HFFc6 (cell line): ENCODE results near the gene TRIM15. TPM values are rescaled to one million over a fixed set of nuclear protein-coding genes. Genes with fewer than 3 reads are reported as not detected.

Source experiments
- DNase-seq: peaks from one replicate; pipeline ENCODE4 v3.0.0-alpha.2; 2018
- H3K27ac Mint-ChIP-seq: 2 replicates; pipeline ENCODE4 v1.8.0; 2020; ENCODE audit warnings: mild to moderate bottlenecking, mixed read lengths
- H3K27me3 Mint-ChIP-seq: 2 replicates; pipeline ENCODE4 v1.8.0; 2021; ENCODE audit warnings: mild to moderate bottlenecking, moderate library complexity, mixed read lengths; ENCODE audit not compliant: insufficient read depth
- H3K36me3 Mint-ChIP-seq: 2 replicates; pipeline ENCODE4 v1.8.0; 2021; ENCODE audit warnings: low read depth, mixed read lengths
- H3K4me1 Mint-ChIP-seq: 2 replicates; pipeline ENCODE4 v1.8.0; 2020; ENCODE audit warnings: low read depth, mixed read lengths
- H3K4me3 Mint-ChIP-seq: 2 replicates; pipeline ENCODE4 v1.8.0; 2020; ENCODE audit warnings: mild to moderate bottlenecking, moderate library complexity, mixed read lengths
- H3K9me3 Mint-ChIP-seq: 2 replicates; pipeline ENCODE4 v1.8.0; 2020; ENCODE audit warnings: mild to moderate bottlenecking, mixed read lengths
- CTCF ChIP-seq: fragments of 200-600 bp; sonication (generic); IDR thresholded peaks from 2 replicates; pipeline ENCODE4 v1.5.0; 2021; ENCODE audit warnings: antibody characterized with exemption, mild to moderate bottlenecking
- total RNA-seq, 6 experiments: library from RNA; stranded (reverse); fragmentation: NEBNext Ultra II Directional; extraction: Animal tissue kit (Norgen Biotek cat#: 25700); gene quantifications; 2 replicates in 1 of 6; 3 replicates in 5 of 6; pipeline ENCODE4 v1.2.3, GENCODE V29; 2021

Gene TRIM15
- total RNA-seq, 6 experiments from 2014 or later: not detected

GRCh38 chr6:30154061-30154460 is 9.3 kb upstream of the TRIM15 start:
- no peaks in the 10 kb centered on the region for H3K36me3 Mint-ChIP-seq
- H3K27me3 Mint-ChIP-seq: peaks cover 30% of the 10 kb centered on the region
- no peak for TF ChIP-seq CTCF
- DNase-seq: no peak
- H3K27ac Mint-ChIP-seq: no peak overlapping the region
- H3K4me1 Mint-ChIP-seq: peaks cover 33% of the 10 kb centered on the region
- H3K9me3 Mint-ChIP-seq: no peaks in the 10 kb centered on the region
- no peak overlapping the region for H3K4me3 Mint-ChIP-seq

- peak; percentile 82 for DNase-seq
- peaks cover 33% of the 10 kb centered on the region for H3K4me1 Mint-ChIP-seq
- H3K27ac Mint-ChIP-seq: peak overlapping the region; percentile 35; the same call in 1 of the 2 replicates
- no peaks in the 10 kb centered on the region for H3K36me3 Mint-ChIP-seq
- peaks cover 32% of the 10 kb centered on the region for H3K27me3 Mint-ChIP-seq
- peak overlapping the region; percentile 24 for H3K4me3 Mint-ChIP-seq
- H3K9me3 Mint-ChIP-seq: no peaks in the 10 kb centered on the region
- TF ChIP-seq CTCF: 0 out of 2 replicates have a peak, but pooled peaks have one; percentile 7
Measured at GRCh38 chr6:30154709-30155519, 8.4 kb upstream of the TRIM15 start.

- Mint-ChIP-seq H3K36me3 (no peaks in the 10 kb centered on the region), H3K4me3 (peak overlapping the region; percentile 23; the same call in 1 of the 2 replicates), H3K27ac (no peak overlapping the region), H3K27me3 (peaks cover 29% of the 10 kb centered on the region), H3K9me3 (no peaks in the 10 kb centered on the region), H3K4me1 (peaks cover 33% of the 10 kb centered on the region)
- no peak for DNase-seq
- no peak for TF ChIP-seq CTCF
Measured at GRCh38 chr6:30155520-30156261, 7.7 kb upstream of the TRIM15 start.

- DNase-seq: no peak
- Mint-ChIP-seq H3K4me3 (peak overlapping the region; percentile 23; the same call in 1 of the 2 replicates), H3K4me1 (peaks cover 33% of the 10 kb centered on the region), H3K27me3 (peaks cover 25% of the 10 kb centered on the region), H3K27ac (no peak overlapping the region), H3K36me3 (no peaks in the 10 kb centered on the region), H3K9me3 (no peaks in the 10 kb centered on the region)
- no peak for TF ChIP-seq CTCF
Measured at GRCh38 chr6:30156262-30156599, 7.1 kb upstream of the TRIM15 start.

GRCh38 chr6:30156774-30157173 is 6.6 kb upstream of the TRIM15 start:
- H3K27ac Mint-ChIP-seq: no peak overlapping the region
- H3K27me3 Mint-ChIP-seq: peaks cover 25% of the 10 kb centered on the region
- no peaks in the 10 kb centered on the region for H3K9me3 Mint-ChIP-seq
- H3K36me3 Mint-ChIP-seq: no peaks in the 10 kb centered on the region
- H3K4me1 Mint-ChIP-seq: peaks cover 33% of the 10 kb centered on the region
- no peak for DNase-seq
- no peak overlapping the region for H3K4me3 Mint-ChIP-seq
- TF ChIP-seq CTCF: no peak
